IMR-90 (cell line): ENCODE data around the gene JPH3. TPM values are rescaled to one million over a fixed set of nuclear protein-coding genes. Genes with fewer than 3 reads are reported as not detected.

Experiments
- CEBPB ChIP-seq: IDR thresholded peaks from 2 replicates; pipeline ENCODE4 v1.6.1; 2012; ENCODE audit warnings: low read depth, low read length, improper control_type of control experiment
- MAFK ChIP-seq: IDR thresholded peaks from 2 replicates; pipeline ENCODE4 v1.6.1; 2012; ENCODE audit warnings: low read depth, low read length, improper control_type of control experiment
- USF2 ChIP-seq: fragments of 150-350 bp; IDR thresholded peaks from 2 replicates; pipeline ENCODE4 v1.6.1; 2017; ENCODE audit warnings: mild to moderate bottlenecking, antibody characterized with exemption, low read length, low read depth
- polyA plus RNA-seq, 3 experiments: library from polyadenylated mRNA; depleted of rRNA; stranded (reverse); fragments of >200 nt; gene quantifications; 2 replicates each; pipeline ENCODE4 v1.2.3, GENCODE V29; 2012; ENCODE audit warnings: low replicate concordance in 1 of 3
- total RNA-seq: library from RNA; depleted of rRNA; stranded (reverse); fragments of >200 nt; gene quantifications from 2 replicates; pipeline ENCODE4 v1.2.3, GENCODE V29; 2012; rRNA removed

The JPH3 gene
- total and polyA plus RNA-seq, 2 of the 4 experiments (the other 2 are of a cell fraction): 0.03 TPM; not detected in 1

DNA sequence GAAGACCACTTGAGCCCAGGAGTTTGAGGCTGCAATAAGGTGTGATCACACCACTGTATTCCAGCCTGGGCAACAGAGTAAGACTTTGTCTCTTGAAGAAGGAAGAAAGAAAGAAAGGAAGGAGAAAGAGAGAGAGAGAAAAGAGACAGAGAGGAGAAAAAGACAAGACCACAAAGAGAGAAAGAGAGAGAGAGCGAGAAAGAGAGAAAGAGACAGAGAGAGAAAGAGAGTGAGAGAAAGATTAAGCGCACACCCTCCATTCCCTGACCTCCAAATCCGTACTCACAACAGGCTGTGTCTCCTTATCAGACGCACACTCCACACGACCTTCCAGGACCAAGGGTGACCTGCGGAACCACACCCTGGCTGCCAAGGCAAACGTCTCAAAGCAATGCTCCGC lies 143.9 kb downstream of the JPH3 start (continued):
- TF ChIP-seq USF2 (no peak), CEBPB (no peak), MAFK (no peak)

Other genes with a start within 250 kb of the JPH3 start
- gene FBXO31, start 218.7 kb upstream of the JPH3 start, total RNA-seq: 10.4 and 10.6 TPM in 2 replicates
- 16.9 and 20.7 TPM in 2 replicates for gene FBXO31, start 218.7 kb upstream of the JPH3 start, polyA plus RNA-seq (2012; rRNA removed)
- gene MAP1LC3B, start 210.2 kb upstream of the JPH3 start, total RNA-seq: 23.5 and 25.3 TPM in 2 replicates
- gene MAP1LC3B, start 210.2 kb upstream of the JPH3 start, polyA plus RNA-seq (2012; rRNA removed): 46.9 and 57.7 TPM in 2 replicates
- 2.5 and 2.8 TPM in 2 replicates for gene ZCCHC14, start 109.5 kb upstream of the JPH3 start, total RNA-seq
- 5.3 and 7.4 TPM in 2 replicates for gene ZCCHC14, start 109.5 kb upstream of the JPH3 start, polyA plus RNA-seq (2012; rRNA removed)
- 13.6 and 16.1 TPM in 2 replicates for gene KLHDC4, start 163.5 kb downstream of the JPH3 start, total RNA-seq
- 19.0 and 22.9 TPM in 2 replicates for gene KLHDC4, start 163.5 kb downstream of the JPH3 start, polyA plus RNA-seq (2012; rRNA removed)